CD4-positive, alpha-beta T cell treated with Interleukin-17A for 4 hours (primary cell): ENCODE measurements around the gene BCOR.

Source experiments
- DNase-seq: peaks from one replicate; pipeline ENCODE4 v3.0.0-alpha.2; 2020; ENCODE audit warnings: mixed read lengths

The BCOR gene

DNA sequence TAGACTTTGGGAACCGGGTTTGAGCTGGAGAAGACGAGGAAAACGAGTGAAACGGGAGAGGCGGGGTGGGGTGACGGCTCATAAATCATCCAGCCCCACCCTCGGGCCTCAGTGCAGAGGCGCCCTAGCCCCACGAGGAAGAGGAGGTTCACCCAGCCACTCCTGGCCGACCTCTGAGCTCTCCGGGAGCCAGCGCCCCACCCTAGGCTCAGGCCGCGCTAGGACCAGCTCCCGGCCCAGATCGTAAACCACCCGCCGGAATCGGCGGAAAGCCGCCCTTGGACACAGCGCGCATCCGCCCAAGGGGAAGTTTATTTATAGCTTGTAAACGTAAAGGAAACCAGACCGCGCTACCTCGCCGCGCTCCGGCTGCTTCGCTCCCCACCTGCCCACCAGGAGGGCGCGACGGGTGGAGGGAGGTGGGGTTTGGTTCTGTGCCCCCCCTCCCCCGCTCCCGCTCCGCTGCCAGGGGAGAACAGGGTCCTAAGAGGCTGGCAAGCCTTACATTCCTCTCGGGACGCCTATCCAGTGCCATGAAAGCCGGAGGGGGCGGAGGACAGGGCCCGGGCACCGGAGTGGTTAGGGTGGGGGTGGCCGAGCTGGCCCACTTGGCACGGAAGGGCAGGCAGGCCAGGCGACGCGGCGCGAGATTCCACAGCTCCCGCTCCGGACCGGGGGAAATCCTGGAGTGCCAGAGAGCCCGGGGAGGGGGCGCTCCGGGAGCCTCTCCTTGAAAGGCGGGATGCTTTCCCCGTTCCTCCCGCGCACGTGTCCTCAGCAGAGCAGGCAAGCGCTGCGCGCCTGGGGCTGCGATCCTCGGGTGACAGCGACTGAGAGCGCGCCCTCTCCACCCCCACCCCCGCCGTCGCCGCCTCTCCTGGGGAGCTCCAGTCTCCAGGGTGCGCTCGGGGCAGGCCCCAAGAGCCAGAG lies 84.2 kb downstream of the BCOR start:
- peak; percentile 47 for DNase-seq

DNA sequence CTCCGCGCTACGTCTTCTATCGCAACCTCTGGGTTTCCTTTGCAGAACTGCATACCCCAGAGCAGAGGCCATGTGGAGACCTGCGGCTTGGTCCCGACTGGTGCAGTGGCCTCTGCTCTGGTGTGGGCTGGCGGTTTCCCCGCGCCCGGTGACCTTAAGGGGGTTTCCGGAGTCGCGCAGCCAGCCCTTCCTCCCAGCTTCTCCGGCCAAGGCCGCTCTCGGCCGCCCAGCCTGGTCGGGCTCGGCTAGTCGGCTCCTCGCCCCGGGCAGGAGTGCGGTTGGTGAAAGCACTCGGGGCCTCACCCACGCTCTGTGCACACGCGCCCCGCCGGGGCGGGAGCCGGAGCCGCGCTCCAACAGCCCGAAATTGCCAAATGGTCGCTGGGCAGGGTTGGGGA lies 84.9 kb downstream of the BCOR start:
- DNase-seq: no peak

DNA sequence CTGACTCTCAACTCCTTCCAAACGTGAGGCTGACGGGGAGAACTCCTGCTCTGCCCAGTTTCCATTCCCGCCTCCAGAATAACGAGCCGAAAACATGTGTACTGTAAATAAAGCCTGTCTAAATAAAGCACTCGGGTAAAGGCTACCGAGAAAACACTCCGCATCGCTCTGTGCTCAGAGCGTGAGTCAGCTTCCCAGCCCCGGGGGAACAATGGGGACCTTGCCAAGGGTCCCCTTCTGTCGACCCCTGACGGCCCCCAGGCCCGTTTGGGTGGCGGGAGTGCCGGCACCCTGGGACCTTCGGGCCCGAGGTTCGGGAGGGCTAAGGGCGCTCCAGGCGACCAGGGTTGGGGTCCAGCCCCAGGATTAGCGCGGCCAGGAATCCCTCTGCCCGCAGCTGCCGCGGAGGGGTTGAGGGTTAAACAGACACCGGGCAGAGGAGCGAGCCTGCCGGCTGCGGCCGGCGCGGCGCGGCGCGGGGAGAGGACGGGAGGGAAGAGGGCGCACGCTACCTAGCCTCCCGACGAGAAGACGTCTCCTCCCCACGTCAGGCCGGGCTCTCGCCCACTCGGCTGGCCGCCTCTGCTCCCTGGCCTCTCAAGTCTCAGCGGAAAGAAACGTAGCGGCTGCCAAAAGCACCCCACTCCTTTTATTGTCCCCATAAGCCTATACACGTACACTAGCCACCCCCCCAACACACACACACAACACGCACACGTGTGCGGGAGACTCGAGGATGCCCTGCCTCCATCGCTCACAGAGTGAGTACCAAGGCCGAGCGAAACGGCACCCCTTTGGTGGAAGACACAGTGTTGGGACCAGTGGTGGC lies 85.5 kb downstream of the BCOR start:
- peak; percentile 21 for DNase-seq

DNA sequence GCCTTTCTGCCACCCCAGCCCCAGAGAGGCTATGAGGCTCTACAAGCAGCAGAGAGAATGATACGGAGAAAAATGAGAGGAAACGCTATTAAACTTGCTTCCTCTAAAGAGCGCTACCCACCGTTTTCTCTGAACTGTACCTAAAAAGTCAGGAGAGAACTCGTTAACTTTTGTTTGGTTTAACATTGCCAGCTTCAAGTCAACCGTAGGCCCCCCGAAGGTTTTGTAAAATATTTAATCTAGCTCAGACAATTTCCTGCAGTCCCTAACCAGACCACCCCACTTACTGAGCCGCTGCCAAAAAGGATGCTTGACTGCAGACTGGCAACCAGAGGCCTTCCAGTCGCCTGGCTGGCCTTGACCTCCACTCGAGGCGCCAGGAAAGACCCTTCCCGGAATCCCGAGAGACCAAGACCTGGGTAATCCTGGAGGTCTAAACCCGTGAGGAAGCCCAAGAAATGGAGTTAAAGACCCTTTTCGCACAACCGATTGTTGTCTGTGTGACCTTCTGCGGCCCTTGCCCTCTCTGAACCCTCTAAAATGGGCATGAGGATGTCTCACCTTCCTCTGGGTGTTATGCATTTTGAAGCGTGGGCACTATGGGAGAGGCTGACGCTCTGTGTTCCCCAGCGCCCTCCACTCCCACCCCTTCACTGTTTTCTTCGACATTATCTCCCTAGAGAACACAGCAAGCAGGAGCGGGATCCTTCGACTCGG lies 86.3 kb downstream of the BCOR start:
- no peak for DNase-seq

DNA sequence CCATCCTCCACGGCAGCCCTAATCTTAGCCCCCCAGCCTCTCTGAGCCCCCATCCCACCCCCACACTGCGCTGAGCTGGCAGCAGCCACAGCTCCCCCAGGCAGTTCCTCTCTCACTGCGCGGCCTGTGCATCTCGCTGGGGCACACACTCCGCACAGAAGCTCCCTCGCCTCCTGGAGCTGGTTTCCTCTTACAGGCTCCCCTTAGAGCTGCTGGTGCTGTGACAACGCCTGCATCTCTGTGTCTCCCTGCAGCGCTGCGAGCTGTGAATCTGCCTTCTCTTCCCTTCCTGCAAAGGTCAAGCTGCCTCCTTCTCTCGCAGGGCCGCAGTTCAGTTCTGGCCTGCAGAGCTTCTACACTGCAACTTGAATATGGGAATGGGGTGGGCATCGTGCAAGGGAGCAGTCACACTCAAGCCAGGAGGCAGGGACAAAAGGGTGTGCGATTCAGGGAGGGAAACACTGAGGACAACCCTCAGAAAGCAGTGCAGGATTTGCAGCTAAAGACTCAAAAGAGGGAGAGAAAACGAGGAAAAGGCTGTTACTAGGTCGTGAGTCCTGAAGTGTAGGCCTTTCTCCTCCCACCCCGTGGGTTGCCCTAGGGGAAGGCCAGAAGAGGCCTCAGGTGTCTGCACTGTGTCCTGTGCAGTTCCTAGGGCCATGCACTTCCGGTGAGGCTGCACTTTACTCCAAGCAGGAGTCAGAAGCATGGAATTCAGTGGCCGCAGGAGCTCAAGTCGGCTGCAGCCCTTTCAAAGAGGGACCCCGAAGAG lies 87.0 kb downstream of the BCOR start:
- peak; percentile 49 for DNase-seq

DNA sequence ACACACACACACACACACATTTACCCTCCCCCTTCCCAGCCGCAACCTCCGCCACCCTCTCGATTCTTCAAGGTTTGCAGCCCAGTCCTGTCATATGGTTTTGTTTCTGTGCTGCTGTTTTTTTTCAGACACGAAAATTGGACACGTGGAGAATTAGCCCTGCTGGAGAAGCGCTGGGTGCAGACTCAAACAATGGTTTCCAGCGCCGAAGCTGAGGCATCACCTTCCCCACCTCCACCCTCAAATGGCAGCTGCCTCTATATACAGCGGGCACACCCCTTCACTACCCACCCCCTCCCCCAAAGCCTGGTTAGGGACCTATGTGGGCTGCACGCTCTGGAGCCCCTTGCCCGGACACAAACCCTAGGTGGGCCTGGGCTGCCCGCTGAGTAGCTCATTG lies 87.9 kb downstream of the BCOR start:
- DNase-seq: no peak

DNA sequence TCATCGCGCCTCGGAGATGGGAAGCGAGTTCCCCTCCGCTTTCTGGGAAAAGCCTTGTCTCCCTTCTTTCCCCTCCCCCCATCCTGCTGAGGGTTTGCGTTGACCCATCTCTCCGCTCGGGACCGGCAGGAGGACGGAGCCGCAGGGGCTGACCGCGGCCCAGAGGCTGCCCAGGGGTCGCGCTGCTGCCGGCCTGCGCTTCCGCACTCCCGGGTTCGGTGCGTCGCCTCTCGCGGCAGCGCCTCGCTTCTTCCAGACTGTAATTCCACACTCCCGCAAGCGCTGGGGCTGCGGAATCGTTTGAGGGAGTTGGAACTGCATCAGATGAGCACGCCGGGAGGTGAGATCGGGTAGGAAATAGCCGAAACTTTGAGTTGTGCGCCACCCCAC lies 88.3 kb downstream of the BCOR start:
- no peak for DNase-seq

DNA sequence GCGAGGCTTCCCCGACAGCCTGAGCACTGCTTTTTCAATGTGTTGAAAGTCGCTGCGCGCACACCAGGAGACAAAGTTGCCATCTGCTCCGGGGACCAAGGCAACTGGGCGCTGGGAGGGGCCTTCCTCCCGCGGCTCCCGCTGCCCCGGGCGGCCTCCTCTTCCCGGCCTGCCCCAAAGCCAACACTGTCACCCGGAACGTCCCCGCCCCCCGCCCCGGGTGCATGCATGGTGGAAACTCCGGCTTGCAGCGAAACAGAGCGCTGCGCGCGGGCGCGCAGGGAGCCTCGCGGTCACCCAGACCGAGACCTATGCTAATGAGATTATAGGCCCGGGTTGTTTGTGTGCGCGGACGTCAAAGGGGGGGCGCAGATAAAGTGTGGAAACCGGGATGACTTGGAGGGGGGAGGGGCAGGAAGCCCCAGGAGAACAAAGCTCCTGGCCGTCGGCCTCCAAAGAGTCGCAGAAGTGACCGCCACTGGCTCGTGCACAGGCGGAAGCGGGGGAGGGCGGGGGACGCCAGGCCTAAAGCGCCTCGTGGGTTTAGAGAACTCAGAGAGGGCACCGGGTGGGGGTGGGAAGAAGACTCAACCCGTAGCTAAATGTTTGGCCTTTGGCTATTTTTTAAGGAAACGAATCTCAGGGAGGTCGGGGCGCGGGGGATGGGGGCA lies 88.8 kb downstream of the BCOR start:
- peak; percentile 23 for DNase-seq

DNA sequence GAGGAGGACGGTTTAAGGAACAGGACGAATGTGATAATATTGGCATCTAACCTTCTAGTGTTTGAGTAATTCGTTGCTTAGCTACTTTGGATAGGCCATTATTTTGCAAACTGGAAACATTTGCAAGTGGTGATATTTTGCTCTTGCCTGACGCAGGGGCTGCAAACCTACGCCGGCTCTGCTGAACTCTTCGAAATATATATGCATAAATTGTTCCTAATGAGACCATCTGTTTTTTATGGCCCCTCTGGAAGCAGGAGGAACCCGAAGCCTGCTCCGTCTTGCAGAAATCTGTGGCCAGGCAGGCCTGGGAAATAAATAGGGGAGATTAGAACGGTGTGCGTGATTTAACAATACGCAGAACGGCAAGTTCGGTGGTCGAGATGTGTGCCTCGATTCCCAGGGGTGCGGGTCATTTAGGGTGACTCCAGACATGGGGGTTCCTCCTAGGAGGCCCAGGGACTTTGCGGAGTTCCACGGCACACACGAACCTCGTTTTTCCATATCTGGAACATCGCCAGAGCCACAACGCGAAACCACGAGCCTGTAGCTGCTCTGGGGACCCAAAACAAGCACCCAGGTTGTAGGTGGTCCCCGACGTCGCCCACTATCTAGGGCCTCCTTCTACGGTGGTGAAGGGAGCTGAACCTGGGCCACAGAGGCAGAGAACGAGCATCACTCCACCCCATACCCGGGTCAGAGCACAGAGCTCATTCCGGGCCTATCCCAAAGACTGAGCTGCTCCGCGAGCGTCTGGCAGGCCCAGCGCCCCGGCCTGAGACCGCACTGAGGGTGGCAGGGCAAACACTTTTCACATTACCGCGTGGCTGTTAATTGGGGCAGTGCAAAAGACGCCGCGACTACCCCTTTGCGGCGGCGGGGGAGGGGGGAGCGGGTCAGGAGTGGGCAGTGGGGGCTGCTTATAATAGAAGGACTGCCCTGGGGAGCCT lies 89.7 kb downstream of the BCOR start:
- no peak for DNase-seq

DNA sequence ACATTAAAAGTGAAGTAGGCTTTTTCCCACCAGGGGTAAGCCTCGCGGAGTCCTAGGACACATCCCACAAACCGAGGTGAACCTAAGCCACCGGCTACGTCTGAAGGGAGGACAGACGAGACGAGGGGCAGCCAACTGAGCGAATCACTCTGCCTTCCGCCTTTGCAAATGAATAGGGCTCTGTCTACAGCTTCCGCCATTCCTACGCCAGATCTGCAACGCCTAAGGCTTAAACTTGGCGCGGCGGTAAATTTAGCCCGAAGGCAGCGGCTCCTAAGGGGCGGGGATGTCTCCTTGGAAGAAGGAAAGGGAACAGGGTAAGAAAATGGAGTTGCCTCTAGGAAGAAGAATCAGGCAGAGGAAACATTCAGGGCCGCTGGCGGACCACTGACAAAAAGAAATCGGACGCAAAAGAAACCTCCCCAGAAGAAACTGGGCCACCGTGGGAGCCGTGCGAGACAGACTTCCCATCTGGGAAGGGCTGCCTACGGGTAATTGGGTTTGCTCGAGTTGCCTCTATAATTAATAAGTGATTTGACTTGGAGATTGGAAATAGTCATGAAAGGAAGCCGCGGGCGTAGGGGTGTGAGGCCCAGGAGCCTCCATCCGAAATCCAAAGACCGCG lies 90.5 kb downstream of the BCOR start:
- DNase-seq: no peak

DNA sequence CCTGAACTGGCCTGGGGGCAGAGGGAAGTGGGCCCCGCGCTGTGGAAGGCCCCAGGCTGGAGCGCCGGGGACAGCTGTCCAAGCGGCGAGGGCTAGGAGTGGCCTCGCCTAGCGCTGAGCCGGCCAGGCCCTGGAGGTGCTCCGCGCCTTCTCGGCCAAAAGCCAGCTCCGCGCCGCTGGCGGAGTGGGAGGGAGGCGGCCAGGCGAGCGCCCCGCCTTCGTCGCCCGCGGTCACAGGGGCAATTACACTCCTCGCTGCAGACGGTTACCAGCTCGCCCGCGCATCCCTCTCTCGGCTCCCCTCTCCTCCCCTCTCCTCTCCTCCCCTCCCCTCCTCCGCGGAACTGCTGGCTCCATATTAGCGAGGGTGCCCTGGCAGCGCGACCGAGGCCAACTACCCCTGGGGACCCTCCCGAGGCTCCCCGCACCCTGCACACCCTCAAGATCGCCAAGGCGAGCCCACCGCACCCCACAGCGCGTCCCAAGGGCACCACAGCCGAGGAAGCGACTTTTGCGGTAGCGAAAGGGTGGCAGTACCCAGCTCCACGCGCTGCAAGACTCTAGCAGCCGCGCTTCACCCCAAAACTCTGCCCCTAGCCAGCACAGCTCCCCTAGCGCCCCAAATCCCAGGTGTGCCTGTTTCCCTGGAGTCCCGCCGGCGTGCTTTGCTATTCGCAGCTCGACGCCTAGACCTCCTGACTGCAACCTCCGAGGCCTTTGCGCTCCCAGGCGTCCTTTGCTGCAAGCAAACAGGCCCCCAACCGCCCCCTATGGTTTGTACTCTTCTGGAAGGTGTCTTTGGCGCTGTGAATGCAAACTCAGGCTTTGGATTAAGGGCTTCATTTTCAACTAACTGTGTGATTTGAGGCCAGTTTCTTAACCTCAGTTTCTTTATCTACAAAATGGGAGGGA lies 91.4 kb downstream of the BCOR start:
- peak; percentile 58 for DNase-seq

DNA sequence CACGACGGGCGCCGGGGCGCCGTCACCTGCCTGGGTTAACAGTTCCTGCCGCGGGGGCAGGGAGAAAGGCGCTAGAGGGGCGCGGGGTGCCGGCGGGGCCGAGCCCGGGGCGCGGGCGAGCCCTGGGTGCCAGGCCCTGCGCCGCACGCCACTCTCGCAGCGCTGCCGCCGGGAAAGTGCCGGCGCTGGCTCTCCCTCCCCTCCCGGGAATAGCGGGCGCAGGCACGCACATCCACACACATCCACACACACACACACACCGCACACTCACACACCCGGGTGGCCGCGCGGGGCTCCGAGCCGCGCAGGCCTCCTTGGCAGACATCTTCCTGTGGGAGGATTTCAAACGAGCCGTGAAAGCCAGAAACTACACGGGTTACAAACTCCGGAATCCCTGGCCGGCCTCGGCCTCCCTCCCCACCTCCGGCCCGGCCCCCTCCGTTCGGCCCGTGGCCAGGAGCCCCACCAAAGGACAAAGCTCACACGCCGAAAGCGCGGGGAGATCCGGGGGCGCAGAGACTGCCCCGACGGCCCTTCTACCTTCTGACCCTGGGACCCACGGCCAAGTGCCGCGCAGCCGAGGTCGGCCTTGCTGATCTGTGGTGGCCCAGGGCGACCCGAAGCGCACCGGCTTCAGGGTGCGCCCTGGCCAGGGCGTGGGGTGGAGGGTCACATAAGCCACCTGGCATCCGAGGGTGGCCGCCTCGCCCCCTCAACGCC lies 92.3 kb downstream of the BCOR start:
- DNase-seq: peak; percentile 35

DNA sequence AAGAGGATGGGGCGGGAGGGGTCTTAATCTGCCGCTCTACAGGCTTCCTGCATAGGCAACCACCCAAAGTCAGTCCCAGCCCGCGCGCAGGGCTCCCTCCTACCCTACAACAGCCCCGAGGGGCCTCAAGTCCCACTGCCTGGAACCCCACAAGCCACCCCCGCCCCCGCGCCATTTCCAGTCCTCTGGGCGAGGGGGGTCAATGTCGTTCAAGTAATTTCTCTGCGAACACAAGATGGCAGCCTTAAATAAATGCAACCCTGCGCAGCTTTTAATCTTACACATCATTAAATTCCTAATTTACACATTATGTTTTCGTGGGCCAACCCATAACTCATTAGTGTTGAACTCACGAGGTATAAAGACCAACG lies 92.9 kb downstream of the BCOR start:
- DNase-seq: peak; percentile 27

DNA sequence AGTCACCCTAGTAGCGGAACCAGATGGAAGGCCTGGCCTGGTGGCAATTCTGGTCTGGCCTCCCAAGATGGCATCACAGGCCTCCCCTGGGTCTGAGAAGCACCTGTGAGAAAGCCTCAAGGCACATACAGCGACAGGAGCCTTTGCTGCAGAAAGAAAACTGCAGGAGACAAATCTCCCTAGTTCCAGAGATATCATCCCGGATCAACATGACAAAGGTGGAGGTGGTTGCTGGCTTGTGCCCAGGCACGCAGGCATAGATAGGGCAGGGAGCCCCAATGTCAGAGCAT lies 93.6 kb downstream of the BCOR start:
- no peak for DNase-seq

DNA sequence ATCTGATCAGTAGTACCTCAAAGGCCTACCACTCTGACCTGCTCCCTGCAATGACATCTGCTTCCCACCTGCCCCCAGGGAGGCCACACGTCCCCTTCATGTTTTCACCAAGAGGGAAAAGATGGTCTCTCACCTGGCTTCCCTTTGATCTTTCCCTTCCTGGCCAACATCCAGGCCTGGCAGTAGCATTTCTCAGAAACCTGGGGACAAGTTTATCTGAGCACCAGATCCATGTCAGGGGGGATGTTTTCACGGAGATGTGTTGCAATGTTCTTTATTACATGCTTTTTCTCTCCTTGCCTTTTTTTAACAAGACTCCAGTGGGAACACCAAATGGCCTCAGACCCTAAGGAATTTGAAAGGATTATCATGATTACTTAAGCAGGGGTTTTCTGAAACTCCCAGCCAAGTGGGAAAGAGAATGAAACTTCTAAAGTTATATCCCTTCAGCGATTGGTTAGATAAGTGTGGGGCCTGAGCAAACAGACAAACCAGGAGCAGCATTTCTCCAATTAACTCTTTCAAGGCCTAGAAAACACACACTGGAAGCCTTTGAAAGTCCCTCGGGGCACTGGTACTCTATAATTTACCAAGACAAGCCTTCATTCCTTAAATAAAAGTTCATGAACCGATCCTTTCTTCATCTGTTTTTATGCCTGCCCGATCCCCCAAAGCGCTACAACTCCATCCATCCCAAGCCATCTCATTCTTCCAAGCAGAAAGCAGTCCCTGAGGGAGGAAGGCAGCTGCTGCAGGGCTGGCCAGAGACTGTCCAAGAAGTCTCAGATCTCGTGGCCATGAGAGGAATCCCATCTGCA lies 94.1 kb downstream of the BCOR start:
- no peak for DNase-seq

DNA sequence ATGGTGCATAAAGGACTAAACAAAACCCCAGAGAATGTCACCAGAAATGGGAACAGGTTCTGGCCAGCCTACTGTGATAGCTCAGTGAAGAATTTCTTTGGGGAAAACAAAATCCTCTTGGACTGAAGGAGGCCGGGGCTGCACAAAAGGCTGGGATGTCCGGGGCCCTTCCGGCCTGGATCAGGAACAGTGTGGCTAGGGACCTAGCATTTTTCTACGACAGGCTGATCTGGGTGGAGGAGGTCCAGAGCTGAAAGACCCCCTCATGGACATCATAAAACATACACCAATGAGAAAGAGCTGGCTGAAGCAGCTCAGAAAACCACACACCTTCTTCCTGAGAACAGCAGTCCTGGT lies 94.7 kb downstream of the BCOR start:
- no peak for DNase-seq
